ENCODE data around the gene RIN3. TPM values are rescaled to one million over a fixed set of nuclear protein-coding genes. Genes with fewer than 3 reads are reported as not detected.

The RIN3 gene
- total and polyA plus RNA-seq, 2 of the 4 experiments (the other 2 are of a cell fraction): 2.5 to 11.1 TPM

- intact Hi-C loops (cut with micrococcal nuclease) (no loop called here), dilution Hi-C loops (cut with HindIII; ENCODE audit: low sequenced_read_pairs, unreplicated experiment) (no loop called here), in situ Hi-C loops (cut with MboI; ENCODE audit: low sequenced_read_pairs) (no loop called here)
- no peak overlapping the region for H3K56ac ChIP-seq (ENCODE audit: extremely low read depth, insufficient read depth, low read length)
- no peak overlapping the region for H3K23ac ChIP-seq (ENCODE audit: low read depth, low read length)
- no peak overlapping the region for H4K91ac ChIP-seq (ENCODE audit: insufficient read depth, low read depth, low read length)
- peaks cover 5% of the 10 kb centered on the region; the same call in 1 of the 2 replicates for H3K36me3 ChIP-seq (ENCODE audit: control insufficient read depth, insufficient read depth, low read length)
- POLR2A ChIA-PET (ENCODE audit: unreplicated experiment): no interaction called here
- TF ChIP-seq MXI1 (IDR thresholded peaks at IDR 0.05; ENCODE audit: borderline replicate concordance, low read depth, low read length): no peak
- TF ChIP-seq SMC3 (IDR thresholded peaks at IDR 0.05; ENCODE audit: low read depth, low read length): no peak
- no peak for TF ChIP-seq FOS (IDR thresholded peaks at IDR 0.05; ENCODE audit: low read depth, low read length)
- no peak for TF ChIP-seq NFE2L2 (IDR thresholded peaks at IDR 0.05; ENCODE audit: low read depth, low read length)
- TF ChIP-seq RAD21 (IDR thresholded peaks at IDR 0.05; ENCODE audit: low read length): no peak
- TF ChIP-seq BHLHE40 (IDR thresholded peaks at IDR 0.05; ENCODE audit: low read depth, low read length): no peak
- no peak for TF ChIP-seq ELK1 (IDR thresholded peaks at IDR 0.05; ENCODE audit: borderline replicate concordance, low read depth, low read length)
- TF ChIP-seq CHD1 (IDR thresholded peaks at IDR 0.05; ENCODE audit: low read depth, low read length): no peak
- TF ChIP-seq CTCF (conservative IDR thresholded peaks at IDR 0.05; ENCODE audit: low read depth, low read length): no peak
- TF ChIP-seq RFX5 (IDR thresholded peaks at IDR 0.05; ENCODE audit: low read depth, low read length): no peak
- TF ChIP-seq MAZ (IDR thresholded peaks at IDR 0.05; ENCODE audit: borderline replicate concordance, low read depth, low read length): no peak
- no peak for TF ChIP-seq MAFK (IDR thresholded peaks at IDR 0.05; ENCODE audit: low read depth, low read length)
- TF ChIP-seq USF2 (IDR thresholded peaks at IDR 0.05; ENCODE audit: low read depth, low read length): no peak
- TF ChIP-seq RCOR1 (IDR thresholded peaks at IDR 0.05; ENCODE audit: insufficient replicate concordance, low read length): no peak
- no peak overlapping the region for H2BK120ac ChIP-seq (ENCODE audit: low read depth, low read length)
- H2BK15ac ChIP-seq (ENCODE audit: low read depth, low read length): no peak overlapping the region
- H2BK5ac ChIP-seq (ENCODE audit: low read depth, low read length, poor library complexity, severe bottlenecking): no peak overlapping the region
- no peak overlapping the region for H2AK5ac ChIP-seq (ENCODE audit: low read depth, low read length)
- H4K5ac ChIP-seq (ENCODE audit: low read depth, low read length): no peak overlapping the region
- H3K14ac ChIP-seq (replicated peaks; ENCODE audit: low read depth, low read length): no peak overlapping the region
- no peaks in the 10 kb centered on the region for H3K9me1 ChIP-seq (ENCODE audit: insufficient read depth, low read length)
- H3K4me3 ChIP-seq (ENCODE audit: insufficient read depth, low read depth, low read length): no peak overlapping the region
- H3K4ac ChIP-seq (ENCODE audit: low read depth, low read length): no peak overlapping the region
- CTCF ChIA-PET: no interaction called here
- no peak overlapping the region for H3K27ac ChIP-seq (ENCODE audit: insufficient read depth, low read length)
- H3K9ac ChIP-seq (ENCODE audit: low read depth, low read length): no peak overlapping the region
- H4K8ac ChIP-seq (ENCODE audit: low read depth in 2 of 2, low read length in 2 of 2): no peak overlapping the region
- H3K4me2 ChIP-seq (ENCODE audit: low read depth, low read length): no peak overlapping the region
- H2AFZ ChIP-seq (replicated peaks; ENCODE audit: low read length, poor library complexity): no peak overlapping the region
- no peak overlapping the region for H3K18ac ChIP-seq (ENCODE audit: low read depth, low read length)
- H3K4me1 ChIP-seq (ENCODE audit: control insufficient read depth, insufficient read depth, low read length): peaks cover 1% of the 10 kb centered on the region
- no peak overlapping the region for H2AK9ac ChIP-seq (replicated peaks; ENCODE audit: low read depth, low read length, poor library complexity)
- no peak for ATAC-seq (ENCODE audit: low read depth)
- peaks cover 27% of the 10 kb centered on the region for H3K27me3 ChIP-seq (ENCODE audit: control insufficient read depth, insufficient read depth, low read length)
- no peak overlapping the region for H2BK20ac ChIP-seq (ENCODE audit: low read depth, low read length)
- WGBS, 2 experiments (ENCODE audit: extremely low coverage in 2 of 2, insufficient read length in 1 of 2): no CpG with 5 or more reads among the region's 7 CpGs
- BruUV-seq (replicated peaks): no TSS peak
- H3K79me1 ChIP-seq (ENCODE audit: low read depth in 1 of 2, low read length in 2 of 2): no peaks in the 10 kb centered on the region
- no peak for DNase-seq
- H4K20me1 ChIP-seq (ENCODE audit: insufficient read depth, low read length): peaks cover 1% of the 10 kb centered on the region; the same call in 1 of the 2 replicates
- peaks cover 3% of the 10 kb centered on the region for H3K9me3 ChIP-seq (ENCODE audit: control insufficient read depth, insufficient read depth, low read length)
These were observed 221.0 kb downstream of the RIN3 start for GRCh38 chr14:92734618-92735017.
